SK-MEL-5 (cell line): ENCODE data around the gene NLGN4X. TPM values are rescaled to one million over a fixed set of nuclear protein-coding genes. Genes with fewer than 3 reads are reported as not detected.

ENCODE experiments used
- DNase-seq: peaks from one replicate; pipeline ENCODE4 v3.0.0-alpha.2; 2016; ENCODE audit warnings: low read depth, low spot score
- in situ Hi-C: cut with HindIII; loops from 2 replicates; pipeline ENCODE4 v1.10.0; 2016; ENCODE audit warnings: low sequenced_read_pairs, high pct_unique_total_duplicates, low pct_unique_long_range_greater_than_20kb
- total RNA-seq: library from RNA; depleted of rRNA; stranded (reverse); fragments of >200 nt; shearing (Covaris generic); gene quantifications from 2 replicates; pipeline ENCODE4 v1.2.3, GENCODE V29; 2014

Gene NLGN4X
- total RNA-seq, 1 experiment from 2014 or later = 0.87 TPM

GRCh38 chrX:6175914-6176313 is 52.8 kb downstream of the NLGN4X start:
- no peak for DNase-seq
- in situ Hi-C loops = no loop called here

GRCh38 chrX:6170424-6170823 is 58.2 kb downstream of the NLGN4X start:
- no peak for DNase-seq
- in situ Hi-C loops = no loop called here

GRCh38 chrX:6169407-6169806 is 59.3 kb downstream of the NLGN4X start:
- no peak for DNase-seq
- in situ Hi-C loops = no loop called here

- DNase-seq = no peak
- in situ Hi-C loops = no loop called here
Measured at GRCh38 chrX:6163721-6164120, 64.9 kb downstream of the NLGN4X start.

- no peak for DNase-seq
- in situ Hi-C loops = no loop called here
Measured at GRCh38 chrX:6159468-6159867, 69.2 kb downstream of the NLGN4X start.

GRCh38 chrX:6151971-6152370 is 76.7 kb downstream of the NLGN4X start:
- no peak for DNase-seq
- in situ Hi-C loops = no loop called here

- no peak for DNase-seq
- in situ Hi-C loops = no loop called here
Measured at GRCh38 chrX:6149060-6149872, 79.4 kb downstream of the NLGN4X start.

GRCh38 chrX:6134255-6134654 is 94.4 kb downstream of the NLGN4X start:
- in situ Hi-C loops = no loop called here
- no peak for DNase-seq

GRCh38 chrX:6132970-6133369 is 95.7 kb downstream of the NLGN4X start:
- no peak for DNase-seq
- in situ Hi-C loops = no loop called here

GRCh38 chrX:6131287-6131686 is 97.4 kb downstream of the NLGN4X start:
- in situ Hi-C loops = no loop called here
- DNase-seq = no peak

GRCh38 chrX:6129195-6129594 is 99.5 kb downstream of the NLGN4X start:
- no peak for DNase-seq
- in situ Hi-C loops = no loop called here

GRCh38 chrX:6120329-6120728 is 108.3 kb downstream of the NLGN4X start:
- no peak for DNase-seq
- in situ Hi-C loops = no loop called here

- DNase-seq = no peak
- in situ Hi-C loops = no loop called here
Measured at GRCh38 chrX:6095469-6095868, 133.2 kb downstream of the NLGN4X start.

- DNase-seq = no peak
- in situ Hi-C loops = no loop called here
Measured at GRCh38 chrX:6074532-6074931, 154.1 kb downstream of the NLGN4X start.

GRCh38 chrX:6071731-6072130 is 156.9 kb downstream of the NLGN4X start:
- in situ Hi-C loops = no loop called here
- DNase-seq = no peak

- no peak for DNase-seq
- in situ Hi-C loops = no loop called here
Measured at GRCh38 chrX:6067600-6067999, 161.1 kb downstream of the NLGN4X start.

- DNase-seq = no peak
- in situ Hi-C loops = no loop called here
Measured at GRCh38 chrX:6053141-6053540, 175.5 kb downstream of the NLGN4X start.

GRCh38 chrX:6052111-6052745 is 176.4 kb downstream of the NLGN4X start:
- in situ Hi-C loops = no loop called here
- no peak for DNase-seq

GRCh38 chrX:6049132-6049531 is 179.5 kb downstream of the NLGN4X start:
- in situ Hi-C loops = no loop called here
- DNase-seq = no peak
